ENCODE measurements around the gene ANKRD17.

DNA sequence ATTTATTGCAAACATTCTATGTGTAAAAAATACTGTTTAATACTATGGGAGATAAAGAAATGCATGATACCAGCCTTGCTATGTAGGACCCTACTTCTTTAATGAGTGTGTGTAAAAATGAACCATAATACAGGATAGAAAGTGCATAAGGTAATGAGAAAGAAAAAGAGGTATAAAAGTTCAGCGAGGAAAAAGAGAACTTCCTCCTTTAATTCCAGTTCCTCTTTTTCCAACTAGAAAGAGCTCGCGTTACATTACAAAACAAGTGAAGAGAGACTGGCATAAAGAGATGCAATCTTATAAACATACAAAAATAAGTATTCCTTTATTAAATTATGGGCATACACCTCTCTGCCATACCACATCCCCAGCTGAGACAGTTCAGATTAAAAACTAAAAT, 77.4 kb downstream of the ANKRD17 start:
- no peak for TF ChIP-seq POLR2AphosphoS5 (IDR thresholded peaks at IDR 0.05)
- TF ChIP-seq, protein P1, sequence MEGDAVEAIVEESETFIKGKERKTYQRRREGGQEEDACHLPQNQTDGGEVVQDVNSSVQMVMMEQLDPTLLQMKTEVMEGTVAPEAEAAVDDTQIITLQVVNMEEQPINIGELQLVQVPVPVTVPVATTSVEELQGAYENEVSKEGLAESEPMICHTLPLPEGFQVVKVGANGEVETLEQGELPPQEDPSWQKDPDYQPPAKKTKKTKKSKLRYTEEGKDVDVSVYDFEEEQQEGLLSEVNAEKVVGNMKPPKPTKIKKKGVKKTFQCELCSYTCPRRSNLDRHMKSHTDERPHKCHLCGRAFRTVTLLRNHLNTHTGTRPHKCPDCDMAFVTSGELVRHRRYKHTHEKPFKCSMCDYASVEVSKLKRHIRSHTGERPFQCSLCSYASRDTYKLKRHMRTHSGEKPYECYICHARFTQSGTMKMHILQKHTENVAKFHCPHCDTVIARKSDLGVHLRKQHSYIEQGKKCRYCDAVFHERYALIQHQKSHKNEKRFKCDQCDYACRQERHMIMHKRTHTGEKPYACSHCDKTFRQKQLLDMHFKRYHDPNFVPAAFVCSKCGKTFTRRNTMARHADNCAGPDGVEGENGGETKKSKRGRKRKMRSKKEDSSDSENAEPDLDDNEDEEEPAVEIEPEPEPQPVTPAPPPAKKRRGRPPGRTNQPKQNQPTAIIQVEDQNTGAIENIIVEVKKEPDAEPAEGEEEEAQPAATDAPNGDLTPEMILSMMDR (IDR thresholded peaks at IDR 0.05; ENCODE audit: poor library complexity, severe bottlenecking): no peak
- TF ChIP-seq EZH2 (IDR thresholded peaks at IDR 0.05; ENCODE audit: borderline replicate concordance, insufficient read depth, low read length, poor library complexity, severe bottlenecking): no peak
- no peak for TF ChIP-seq EP300 (conservative IDR thresholded peaks at IDR 0.05; ENCODE audit: poor library complexity, severe bottlenecking)
- TF ChIP-seq, protein P2, sequence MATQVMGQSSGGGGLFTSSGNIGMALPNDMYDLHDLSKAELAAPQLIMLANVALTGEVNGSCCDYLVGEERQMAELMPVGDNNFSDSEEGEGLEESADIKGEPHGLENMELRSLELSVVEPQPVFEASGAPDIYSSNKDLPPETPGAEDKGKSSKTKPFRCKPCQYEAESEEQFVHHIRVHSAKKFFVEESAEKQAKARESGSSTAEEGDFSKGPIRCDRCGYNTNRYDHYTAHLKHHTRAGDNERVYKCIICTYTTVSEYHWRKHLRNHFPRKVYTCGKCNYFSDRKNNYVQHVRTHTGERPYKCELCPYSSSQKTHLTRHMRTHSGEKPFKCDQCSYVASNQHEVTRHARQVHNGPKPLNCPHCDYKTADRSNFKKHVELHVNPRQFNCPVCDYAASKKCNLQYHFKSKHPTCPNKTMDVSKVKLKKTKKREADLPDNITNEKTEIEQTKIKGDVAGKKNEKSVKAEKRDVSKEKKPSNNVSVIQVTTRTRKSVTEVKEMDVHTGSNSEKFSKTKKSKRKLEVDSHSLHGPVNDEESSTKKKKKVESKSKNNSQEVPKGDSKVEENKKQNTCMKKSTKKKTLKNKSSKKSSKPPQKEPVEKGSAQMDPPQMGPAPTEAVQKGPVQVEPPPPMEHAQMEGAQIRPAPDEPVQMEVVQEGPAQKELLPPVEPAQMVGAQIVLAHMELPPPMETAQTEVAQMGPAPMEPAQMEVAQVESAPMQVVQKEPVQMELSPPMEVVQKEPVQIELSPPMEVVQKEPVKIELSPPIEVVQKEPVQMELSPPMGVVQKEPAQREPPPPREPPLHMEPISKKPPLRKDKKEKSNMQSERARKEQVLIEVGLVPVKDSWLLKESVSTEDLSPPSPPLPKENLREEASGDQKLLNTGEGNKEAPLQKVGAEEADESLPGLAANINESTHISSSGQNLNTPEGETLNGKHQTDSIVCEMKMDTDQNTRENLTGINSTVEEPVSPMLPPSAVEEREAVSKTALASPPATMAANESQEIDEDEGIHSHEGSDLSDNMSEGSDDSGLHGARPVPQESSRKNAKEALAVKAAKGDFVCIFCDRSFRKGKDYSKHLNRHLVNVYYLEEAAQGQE (IDR thresholded peaks at IDR 0.05; ENCODE audit: borderline replicate concordance): no peak
